ENCODE measurements around the gene PLPPR1. TPM values are rescaled to one million over a fixed set of nuclear protein-coding genes. Genes with fewer than 3 reads are reported as not detected.

PLPPR1 gene
- total RNA-seq, 4 donors from 2014 or later = 0.26 to 3.8 (median 0.57) TPM; not detected in 1

- H3K27me3 ChIP-seq = no peaks in the 10 kb centered on the region
- H3K27ac ChIP-seq = no peak overlapping the region
- no peak for TF ChIP-seq POLR2A (IDR thresholded peaks at IDR 0.05)
- no peak for TF ChIP-seq EP300 (IDR thresholded peaks at IDR 0.05)
- no peak for TF ChIP-seq CTCF (IDR thresholded peaks at IDR 0.05)
- TF ChIP-seq POLR2AphosphoS5 (IDR thresholded peaks at IDR 0.05) = no peak
- H3K4me3 ChIP-seq = no peak overlapping the region
- no peaks in the 10 kb centered on the region for H3K4me1 ChIP-seq
- no peaks in the 10 kb centered on the region for H3K36me3 ChIP-seq
- DNase-seq (ENCODE audit: low spot score in 2 of 2) = no peak
- H3K9me3 ChIP-seq = no peaks in the 10 kb centered on the region
These were observed 271.4 kb downstream of the PLPPR1 start for GRCh38 chr9:101299901-101300300.

- WGBS = 40% methylated on average over 3 of the region's 3 CpGs
These were observed 278.5 kb downstream of the PLPPR1 start for GRCh38 chr9:101307051-101307450.

GRCh38 chr9:101307524-101308213 is 279.1 kb downstream of the PLPPR1 start:
- no peaks in the 10 kb centered on the region for H3K9me3 ChIP-seq
- H3K4me1 ChIP-seq = peaks cover 11% of the 10 kb centered on the region
- H3K4me3 ChIP-seq = no peak overlapping the region
- H3K36me3 ChIP-seq = no peaks in the 10 kb centered on the region
- TF ChIP-seq POLR2AphosphoS5 (IDR thresholded peaks at IDR 0.05) = no peak
- no peak for TF ChIP-seq CTCF (IDR thresholded peaks at IDR 0.05)
- TF ChIP-seq POLR2A (IDR thresholded peaks at IDR 0.05) = no peak
- TF ChIP-seq EP300 (IDR thresholded peaks at IDR 0.05) = no peak
- 25% methylated on average over 3 of the region's 3 CpGs for WGBS
- H3K27me3 ChIP-seq = no peaks in the 10 kb centered on the region
- H3K27ac ChIP-seq = no peak overlapping the region
- no peak for DNase-seq (ENCODE audit: low spot score in 2 of 2)

More at GRCh38 chr9:101307051-101307450, 278.5 kb downstream of the PLPPR1 start:
- H3K27ac ChIP-seq = no peak overlapping the region
- no peak overlapping the region for H3K4me3 ChIP-seq
- DNase-seq (ENCODE audit: low spot score in 2 of 2) = no peak
- no peaks in the 10 kb centered on the region for H3K36me3 ChIP-seq
- no peak for TF ChIP-seq EP300 (IDR thresholded peaks at IDR 0.05)
- no peak for TF ChIP-seq CTCF (IDR thresholded peaks at IDR 0.05)
- no peak for TF ChIP-seq POLR2AphosphoS5 (IDR thresholded peaks at IDR 0.05)
- no peak for TF ChIP-seq POLR2A (IDR thresholded peaks at IDR 0.05)
- no peaks in the 10 kb centered on the region for H3K27me3 ChIP-seq
- peaks cover 11% of the 10 kb centered on the region for H3K4me1 ChIP-seq
- no peaks in the 10 kb centered on the region for H3K9me3 ChIP-seq

- H3K27ac ChIP-seq = no peak overlapping the region
- no peaks in the 10 kb centered on the region for H3K27me3 ChIP-seq
- H3K4me1 ChIP-seq = peaks cover 11% of the 10 kb centered on the region
- H3K36me3 ChIP-seq = no peaks in the 10 kb centered on the region
- no peaks in the 10 kb centered on the region for H3K9me3 ChIP-seq
- 77% methylated on average over 8 of the region's 8 CpGs for WGBS
- no peak for TF ChIP-seq CTCF (IDR thresholded peaks at IDR 0.05)
- TF ChIP-seq EP300 (IDR thresholded peaks at IDR 0.05) = no peak
- no peak for TF ChIP-seq POLR2AphosphoS5 (IDR thresholded peaks at IDR 0.05)
- no peak for TF ChIP-seq POLR2A (IDR thresholded peaks at IDR 0.05)
- no peak overlapping the region for H3K4me3 ChIP-seq
- DNase-seq (ENCODE audit: low spot score in 2 of 2) = no peak
These were observed 280.6 kb downstream of the PLPPR1 start for GRCh38 chr9:101309139-101309538.

- H3K27me3 ChIP-seq = no peaks in the 10 kb centered on the region
- no peaks in the 10 kb centered on the region for H3K9me3 ChIP-seq
- TF ChIP-seq EP300 (IDR thresholded peaks at IDR 0.05) (no peak), POLR2A (IDR thresholded peaks at IDR 0.05) (no peak), POLR2AphosphoS5 (IDR thresholded peaks at IDR 0.05) (no peak), CTCF (IDR thresholded peaks at IDR 0.05) (no peak)
- no peaks in the 10 kb centered on the region for H3K36me3 ChIP-seq
- H3K4me1 ChIP-seq = peaks cover 11% of the 10 kb centered on the region
- H3K4me3 ChIP-seq = no peak overlapping the region
- no peak overlapping the region for H3K27ac ChIP-seq
- 34% methylated on average over 2 of the region's 2 CpGs for WGBS
- DNase-seq (ENCODE audit: low spot score in 2 of 2) = no peak
These were observed 282.7 kb downstream of the PLPPR1 start for GRCh38 chr9:101311191-101311590.
